PC-9 (cell line): ENCODE measurements around the gene SLC16A2.

Experiments used
- EZH2 ChIP-seq: fragments of 200-600 bp; sonication (generic); IDR thresholded peaks from 2 replicates; pipeline ENCODE4 v1.8.0; 2017; ENCODE audit warnings: antibody characterized with exemption, low read depth
- TF ChIP-seq, protein P1 (sequence below): fragments of 200-600 bp; sonication (generic); conservative IDR thresholded peaks from 2 replicates; pipeline ENCODE4 v1.6.1; 2017; ENCODE audit warnings: mixed run types, antibody characterized with exemption, mild to moderate bottlenecking, moderate library complexity

GRCh38 chrX:74405973-74406489 is 15.3 kb upstream of the SLC16A2 start:
- TF ChIP-seq, protein P1, sequence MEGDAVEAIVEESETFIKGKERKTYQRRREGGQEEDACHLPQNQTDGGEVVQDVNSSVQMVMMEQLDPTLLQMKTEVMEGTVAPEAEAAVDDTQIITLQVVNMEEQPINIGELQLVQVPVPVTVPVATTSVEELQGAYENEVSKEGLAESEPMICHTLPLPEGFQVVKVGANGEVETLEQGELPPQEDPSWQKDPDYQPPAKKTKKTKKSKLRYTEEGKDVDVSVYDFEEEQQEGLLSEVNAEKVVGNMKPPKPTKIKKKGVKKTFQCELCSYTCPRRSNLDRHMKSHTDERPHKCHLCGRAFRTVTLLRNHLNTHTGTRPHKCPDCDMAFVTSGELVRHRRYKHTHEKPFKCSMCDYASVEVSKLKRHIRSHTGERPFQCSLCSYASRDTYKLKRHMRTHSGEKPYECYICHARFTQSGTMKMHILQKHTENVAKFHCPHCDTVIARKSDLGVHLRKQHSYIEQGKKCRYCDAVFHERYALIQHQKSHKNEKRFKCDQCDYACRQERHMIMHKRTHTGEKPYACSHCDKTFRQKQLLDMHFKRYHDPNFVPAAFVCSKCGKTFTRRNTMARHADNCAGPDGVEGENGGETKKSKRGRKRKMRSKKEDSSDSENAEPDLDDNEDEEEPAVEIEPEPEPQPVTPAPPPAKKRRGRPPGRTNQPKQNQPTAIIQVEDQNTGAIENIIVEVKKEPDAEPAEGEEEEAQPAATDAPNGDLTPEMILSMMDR = no peak
- TF ChIP-seq EZH2 = no peak
